HCT116 (cell line): Measurements from ENCODE around the gene UFD1. TPM values are rescaled to one million over a fixed set of nuclear protein-coding genes. Genes with fewer than 3 reads are reported as not detected.

Experiments used
- ATAC-seq: fragments of 200-7000 bp; cut with Tn5 transposase; 2 replicates; pipeline ENCODE4 v1.9.1; 2020; ENCODE audit warnings: mild to moderate bottlenecking, moderate library complexity
- BruUV-seq: library from RNA; stranded (reverse); fragments of 400-500 nt; replicated peaks from 2 replicates; lab custom pipeline; 2021; lab: Mats Ljungman, UMichigan
- CTCF ChIA-PET: fragments of 300-600 bp; sonication (Branson Sonifier 250); formaldehyde crosslinking; loops from one replicate; lab custom pipeline; 2021; ENCODE audit warnings: antibody characterized with exemption; lab: Charles Lee
- POLR2A ChIA-PET: fragments of 300-600, 350-600 bp; sonication (Branson Sonifier 250); formaldehyde crosslinking; loops from one replicate; lab custom pipeline; 2021; ENCODE audit warnings: antibody characterized with exemption; lab: Charles Lee
- RAD21 ChIA-PET, 2 experiments: fragments of 300-600 bp; sonication (Branson Sonifier 250); formaldehyde crosslinking; loops; one replicate each; lab custom pipeline; 2023; ENCODE audit warnings: low total read pairs in 2 of 2; ENCODE audit not compliant: uncharacterized antibody in 2 of 2, unreplicated experiment in 2 of 2, low non-redundant PET in 1 of 2; lab: Charles Lee
- DNase-seq: peaks from one replicate; pipeline ENCODE4 v3.0.0-alpha.2; 2010; ENCODE audit warnings: low read depth, low spot score
- H2AFZ ChIP-seq: fragments of 200-600 bp; shearing (Covaris generic), sonication (generic); 2 replicates; pipeline ENCODE4 v1.6.1; 2017; ENCODE audit warnings: low read depth, mixed run types, mixed read lengths, antibody characterized with exemption, low read length; ENCODE audit not compliant: poor library complexity, severe bottlenecking
- H3K27ac ChIP-seq: 2 replicates; pipeline ENCODE4 v1.5.1; 2012; ENCODE audit warnings: low read depth, low read length
- H3K27me3 ChIP-seq: fragments of 200-600 bp; sonication (generic); 2 replicates; pipeline ENCODE4 v1.6.1; 2016; ENCODE audit warnings: mixed run types, low read length, mixed read lengths; ENCODE audit not compliant: insufficient read depth
- H3K36me3 ChIP-seq, 2 experiments: fragments of 200-500 bp in 1 of 2; fragments of 200-600 bp in 1 of 2; sonication (Bioruptor generic) in 1 of 2; sonication (generic) in 1 of 2; 2 replicates each; pipeline versions ENCODE4 v1.5.1 to v1.6.1; 2014 to 2016; ENCODE audit warnings: low read length in 2 of 2, inconsistent platforms in 1 of 2, mixed read lengths in 1 of 2, mixed run types in 1 of 2; ENCODE audit not compliant: insufficient read depth in 2 of 2, control insufficient read depth in 1 of 2
- H3K4me1 ChIP-seq, 2 experiments: fragments of 200-600 bp in 1 of 2; sonication (generic) in 1 of 2; 2 replicates each; pipeline versions ENCODE4 v1.5.1 to v1.6.1; 2012 to 2017; ENCODE audit warnings: low read length in 2 of 2, inconsistent platforms in 1 of 2, mild to moderate bottlenecking in 1 of 2, mixed read lengths in 1 of 2, mixed run types in 1 of 2, moderate library complexity in 1 of 2; ENCODE audit not compliant: insufficient read depth in 2 of 2, control insufficient read depth in 1 of 2
- H3K4me2 ChIP-seq: fragments of 200-600 bp; sonication (generic); 2 replicates; pipeline ENCODE4 v1.6.1; 2017; ENCODE audit warnings: mixed run types, low read length, mixed read lengths
- H3K4me3 ChIP-seq, 2 experiments: fragments of 200-600 bp in 1 of 2; sonication (generic) in 1 of 2; replicated peaks in 1 of 2; 2 replicates each; pipeline ENCODE4 v1.5.1; 2011 to 2016; ENCODE audit warnings: low read length in 2 of 2, control low read depth in 1 of 2, low read depth in 1 of 2, mild to moderate bottlenecking in 1 of 2, mixed read lengths in 1 of 2, mixed run types in 1 of 2
- H3K79me2 ChIP-seq: fragments of 200-600 bp; sonication (generic); 2 replicates; pipeline ENCODE4 v1.6.1; 2017; ENCODE audit warnings: mild to moderate bottlenecking, mixed run types, low read length, moderate library complexity, mixed read lengths; ENCODE audit not compliant: insufficient read depth
- H3K9ac ChIP-seq: fragments of 200-600 bp; sonication (generic); 2 replicates; pipeline ENCODE4 v1.6.1; 2016; ENCODE audit warnings: low read length, mixed read lengths
- H3K9me2 ChIP-seq: fragments of 200-600 bp; sonication (generic), shearing (Covaris generic); 2 replicates; pipeline ENCODE4 v1.6.1; 2017; ENCODE audit warnings: mixed run types, mild to moderate bottlenecking, moderate library complexity; ENCODE audit not compliant: insufficient read depth
- H3K9me3 ChIP-seq, 2 experiments: fragments of 200-500 bp in 1 of 2; fragments of 200-600 bp in 1 of 2; sonication (Bioruptor generic) in 1 of 2; sonication (generic) in 1 of 2; 2 replicates each; pipeline ENCODE4 v1.6.1; 2014 to 2017; ENCODE audit warnings: low read length in 2 of 2, mixed read lengths in 2 of 2, inconsistent platforms in 1 of 2, low read depth in 1 of 2, mild to moderate bottlenecking in 1 of 2, mixed run types in 1 of 2, moderate library complexity in 1 of 2; ENCODE audit not compliant: control insufficient read depth in 1 of 2, insufficient read depth in 1 of 2
- H4K20me1 ChIP-seq: fragments of 200-600 bp; sonication (generic), shearing (Covaris generic); 2 replicates; pipeline ENCODE4 v1.6.1; 2017; ENCODE audit warnings: mixed run types, mild to moderate bottlenecking, moderate library complexity; ENCODE audit not compliant: insufficient read depth
- CBX3 ChIP-seq: IDR thresholded peaks from 2 replicates; pipeline ENCODE4 v1.6.1; 2012; ENCODE audit warnings: low read depth
- CEBPB ChIP-seq: IDR thresholded peaks from 2 replicates; pipeline ENCODE4 v1.6.1; 2012; ENCODE audit warnings: low read depth
- CTCF ChIP-seq, 3 experiments: fragments of 200-600 bp in 1 of 3; sonication (generic) in 1 of 3; IDR thresholded peaks in 2 of 3; conservative IDR thresholded peaks in 1 of 3; 2 replicates each; pipeline ENCODE4 v1.5.1; 2012 to 2017; ENCODE audit warnings: low read depth in 2 of 3, low read length in 2 of 3, antibody characterized with exemption in 1 of 3, borderline replicate concordance in 1 of 3, control low read depth in 1 of 3, mild to moderate bottlenecking in 1 of 3, mixed read lengths in 1 of 3, mixed run types in 1 of 3, moderate library complexity in 1 of 3; ENCODE audit not compliant: insufficient read depth in 1 of 3
- ELF1 ChIP-seq: IDR thresholded peaks from 2 replicates; pipeline ENCODE4 v1.6.1; 2012; ENCODE audit warnings: low read depth, borderline replicate concordance
- EZH2 ChIP-seq: fragments of 200-600 bp; sonication (generic); IDR thresholded peaks from 2 replicates; pipeline ENCODE4 v1.6.1; 2017; ENCODE audit warnings: antibody characterized with exemption, mixed run types
- JUND ChIP-seq: IDR thresholded peaks from 2 replicates; pipeline ENCODE4 v1.6.1; 2012
- POLR2A ChIP-seq: IDR thresholded peaks from 2 replicates; pipeline ENCODE4 v1.7.0; 2011; ENCODE audit warnings: borderline replicate concordance; ENCODE audit not compliant: insufficient read depth, insufficient read length; ENCODE audit errors: extremely low read depth
- POLR2AphosphoS5 ChIP-seq: IDR thresholded peaks from 2 replicates; pipeline ENCODE4 v1.6.1; 2011; ENCODE audit warnings: mild to moderate bottlenecking, low read depth, low read length, moderate library complexity
- RAD21 ChIP-seq: IDR thresholded peaks from 2 replicates; pipeline ENCODE4 v1.6.1; 2012; ENCODE audit warnings: low read depth, mild to moderate bottlenecking
- REST ChIP-seq: IDR thresholded peaks from 2 replicates; pipeline ENCODE4 v1.6.1; 2012; ENCODE audit warnings: low read depth
- SIN3A ChIP-seq: IDR thresholded peaks from 2 replicates; pipeline ENCODE4 v1.6.1; 2012; ENCODE audit warnings: low read depth
- SP1 ChIP-seq: IDR thresholded peaks from 2 replicates; pipeline ENCODE4 v1.6.1; 2012; ENCODE audit warnings: low read depth
- SRF ChIP-seq: IDR thresholded peaks from 2 replicates; pipeline ENCODE4 v1.6.1; 2012; ENCODE audit warnings: low read depth
- TCF7L2 ChIP-seq: IDR thresholded peaks from 2 replicates; pipeline ENCODE4 v1.7.0; 2011; ENCODE audit warnings: borderline replicate concordance, inconsistent platforms; ENCODE audit not compliant: insufficient read depth, insufficient read length; ENCODE audit errors: extremely low read depth
- YY1 ChIP-seq: IDR thresholded peaks from 2 replicates; pipeline ENCODE4 v1.6.1; 2011; ENCODE audit warnings: low read length, low read depth, moderate library complexity, mild to moderate bottlenecking; ENCODE audit not compliant: insufficient replicate concordance; ENCODE audit errors: extremely low read depth
- ZFX ChIP-seq: fragments of 450-650 bp; IDR thresholded peaks from 2 replicates; pipeline ENCODE4 v1.6.1; 2017
- ZNF274 ChIP-seq: fragments of 200-500 bp; sonication (Bioruptor generic); IDR thresholded peaks from 2 replicates; pipeline ENCODE4 v1.6.1; 2014; ENCODE audit warnings: mild to moderate bottlenecking, low read depth, low read length, inconsistent platforms
- intact Hi-C: fragments of 100-400 bp; cut with micrococcal nuclease; formaldehyde crosslinking; loops from 2 replicates; pipeline ENCODE4 v1.10.0; 2022
- total RNA-seq: library from RNA; stranded (reverse); gene quantifications from one replicate; pipeline ENCODE4 v1.2.1, GENCODE V29; 2021; ENCODE audit not compliant: unreplicated experiment
- TF ChIP-seq, protein P1 (sequence below): IDR thresholded peaks from 2 replicates; pipeline ENCODE4 v1.6.1; 2012
- TF ChIP-seq, protein P2 (sequence below): IDR thresholded peaks from 2 replicates; pipeline ENCODE4 v1.6.1; 2012

UFD1 gene
- total RNA-seq, 1 experiment from 2014 or later, result 97.5 TPM

DNA sequence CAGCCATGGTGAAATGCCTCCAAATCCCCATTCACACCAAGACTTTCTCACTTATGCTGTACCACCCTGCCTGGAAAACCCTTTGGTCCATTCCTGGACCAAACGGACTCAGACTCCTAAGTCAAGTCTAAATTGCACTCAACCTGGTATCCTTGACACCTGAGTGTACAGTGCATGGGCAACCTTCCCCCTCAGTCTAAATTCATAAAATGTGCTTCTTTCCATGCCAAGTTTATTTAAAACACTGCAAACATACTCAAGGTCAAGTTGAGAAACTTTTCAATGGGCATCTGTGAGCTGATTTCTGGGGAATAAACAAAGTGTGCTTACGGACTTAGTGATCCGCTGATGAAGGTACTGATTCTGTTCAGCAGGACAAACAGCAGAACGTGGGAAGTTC lies 73.9 kb downstream of the UFD1 start:
- POLR2A ChIA-PET, result no interaction called here
- RAD21 ChIA-PET, result no interaction called here
- CTCF ChIA-PET, result no interaction called here
- no peak overlapping the region for H3K4me2 ChIP-seq
- peaks cover 34 to 37% of the 10 kb centered on the region in 2 experiments; a peak in 3 of 4 replicates for H3K36me3 ChIP-seq
- H3K79me2 ChIP-seq, result peaks cover 3% of the 10 kb centered on the region; the same call in 1 of the 2 replicates
- no peaks in the 10 kb centered on the region for H4K20me1 ChIP-seq
- BruUV-seq, result no TSS peak
- no peak for DNase-seq
- no peak overlapping the region for H3K9ac ChIP-seq
- intact Hi-C loops, result no loop called here
- no peak overlapping the region for H2AFZ ChIP-seq
- H3K27me3 ChIP-seq, result no peaks in the 10 kb centered on the region
- ATAC-seq, result no peak
- H3K9me2 ChIP-seq, result no peaks in the 10 kb centered on the region
- no peak overlapping the region for H3K4me3 ChIP-seq
- H3K27ac ChIP-seq, result no peak overlapping the region
- TF ChIP-seq ZNF274, result no peak
- no peak for TF ChIP-seq CTCF (IDR thresholded peaks at IDR 0.05 in 2 of 3, conservative IDR thresholded peaks at IDR 0.05 in 1 of 3; ENCODE audit: borderline replicate concordance in 1 of 3, insufficient read depth in 1 of 3, low read depth in 2 of 3, low read length in 2 of 3)
- TF ChIP-seq, protein P1, sequence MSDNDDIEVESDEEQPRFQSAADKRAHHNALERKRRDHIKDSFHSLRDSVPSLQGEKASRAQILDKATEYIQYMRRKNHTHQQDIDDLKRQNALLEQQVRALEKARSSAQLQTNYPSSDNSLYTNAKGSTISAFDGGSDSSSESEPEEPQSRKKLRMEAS, result no peak
- no peak for TF ChIP-seq ELF1
- TF ChIP-seq JUND, result no peak
- no peak for TF ChIP-seq REST
- TF ChIP-seq YY1, result no peak
- TF ChIP-seq CEBPB, result no peak
- no peak for TF ChIP-seq SRF
- no peak for TF ChIP-seq SIN3A
- TF ChIP-seq EZH2, result no peak
- no peak for TF ChIP-seq POLR2AphosphoS5
- TF ChIP-seq, protein P2, sequence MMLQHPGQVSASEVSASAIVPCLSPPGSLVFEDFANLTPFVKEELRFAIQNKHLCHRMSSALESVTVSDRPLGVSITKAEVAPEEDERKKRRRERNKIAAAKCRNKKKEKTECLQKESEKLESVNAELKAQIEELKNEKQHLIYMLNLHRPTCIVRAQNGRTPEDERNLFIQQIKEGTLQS, result no peak
- TF ChIP-seq TCF7L2, result no peak
- TF ChIP-seq CBX3, result no peak
- TF ChIP-seq ZFX, result no peak
- TF ChIP-seq POLR2A, result no peak
- no peak for TF ChIP-seq SP1
- no peak for TF ChIP-seq RAD21
- peaks cover 0 to 10% of the 10 kb centered on the region in 2 experiments; a peak in 2 of 4 replicates for H3K4me1 ChIP-seq
- H3K9me3 ChIP-seq, result no peaks in the 10 kb centered on the region
